ENCODE data around the gene ATXN7L1. TPM values are rescaled to one million over a fixed set of nuclear protein-coding genes. Genes with fewer than 3 reads are reported as not detected.
A peak's percentile ranks its signal among the peaks of the same experiment; 100 is the strongest.

The ATXN7L1 gene
- total and polyA plus RNA-seq, 2 of the 13 experiments (the other 11 are each of a cell fraction or from before 2014, with no cell fraction given) = 4.1 to 7.8 TPM

DNA sequence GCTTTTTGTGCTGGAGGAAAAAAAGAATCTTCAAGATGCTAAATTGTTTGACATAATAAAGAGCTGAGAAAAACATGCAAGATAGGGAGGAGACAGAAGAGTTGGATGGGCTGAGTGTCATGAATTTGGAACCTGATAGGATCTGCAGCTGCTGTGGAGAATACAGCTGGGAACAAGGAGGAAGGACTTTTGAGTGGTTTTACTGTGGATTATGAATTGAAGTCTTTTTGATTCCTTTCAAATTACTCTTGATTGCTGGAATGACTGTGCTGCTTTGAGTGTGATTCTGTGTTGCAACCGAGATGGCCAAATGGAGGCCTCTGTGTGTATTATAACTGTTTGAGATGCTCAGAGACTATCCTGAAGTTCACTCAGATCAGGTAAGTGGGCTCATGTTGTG is 299.1 kb downstream of the ATXN7L1 start:
- H3K4me2 ChIP-seq (ENCODE audit: low read depth, low read length) = no peak overlapping the region
- no peaks in the 10 kb centered on the region for H3K27me3 ChIP-seq (ENCODE audit: control insufficient read depth in 1 of 2, insufficient read depth in 2 of 2, low read length in 2 of 2)
- H3K9ac ChIP-seq (ENCODE audit: insufficient read depth, low read depth, low read length) = no peak overlapping the region
- TF ChIP-seq ZNF672 (CRISPR knock-in tag; IDR thresholded peaks at IDR 0.05) (no peak), RORA (CRISPR knock-in tag; IDR thresholded peaks at IDR 0.05) (no peak), ZNF207 (IDR thresholded peaks at IDR 0.05; ENCODE audit: borderline replicate concordance) (no peak), ZSCAN22 (CRISPR knock-in tag; IDR thresholded peaks at IDR 0.05) (no peak), EP300 (IDR thresholded peaks at IDR 0.05; ENCODE audit: low read depth in 2 of 2, low read length in 2 of 2) (no peak), EP300 (CRISPR knock-in tag; IDR thresholded peaks at IDR 0.05; ENCODE audit: borderline replicate concordance) (no peak)
- TF ChIP-seq, protein P1, sequence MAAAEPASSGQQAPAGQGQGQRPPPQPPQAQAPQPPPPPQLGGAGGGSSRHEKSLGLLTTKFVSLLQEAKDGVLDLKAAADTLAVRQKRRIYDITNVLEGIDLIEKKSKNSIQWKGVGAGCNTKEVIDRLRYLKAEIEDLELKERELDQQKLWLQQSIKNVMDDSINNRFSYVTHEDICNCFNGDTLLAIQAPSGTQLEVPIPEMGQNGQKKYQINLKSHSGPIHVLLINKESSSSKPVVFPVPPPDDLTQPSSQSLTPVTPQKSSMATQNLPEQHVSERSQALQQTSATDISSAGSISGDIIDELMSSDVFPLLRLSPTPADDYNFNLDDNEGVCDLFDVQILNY (CRISPR knock-in tag; conservative IDR thresholded peaks at IDR 0.05) = no peak
- in situ Hi-C loops (cut with HindIII; ENCODE audit: extremely low pct_ligation_motif_present, low pct_unique_long_range_greater_than_20kb) (no loop called here), intact Hi-C loops (cut with micrococcal nuclease; ENCODE audit: unreplicated experiment) (no loop called here)
- H4K20me1 ChIP-seq (ENCODE audit: insufficient read depth, low read length) = no peaks in the 10 kb centered on the region
- H3K9me3 ChIP-seq (ENCODE audit: low read length) = no peaks in the 10 kb centered on the region
- WGBS (ENCODE audit: low lambda C conversion rate) = 44% methylated on average over 1 of the region's 1 CpG
- no peak overlapping the region for H3K4me3 ChIP-seq (replicated peaks in 1 of 3; ENCODE audit: insufficient read depth in 1 of 3, low read depth in 2 of 3, low read length in 3 of 3)
- no peak for DNase-seq (ENCODE audit: low spot score)
- 0 out of 2 replicates have a peak, but pooled peaks cover 9% of the 10 kb centered on the region for H3K4me1 ChIP-seq (ENCODE audit: insufficient read depth, low read length)
- no peak for ATAC-seq
- no peak overlapping the region for H3K27ac ChIP-seq (ENCODE audit: extremely low read length, insufficient read depth, low read length)
- CTCF ChIA-PET (ENCODE audit: low intra/inter-chr PET ratio, low total read pairs) = no interaction called here
- POLR2A ChIA-PET = no interaction called here
- no TSS peak for BruUV-seq (replicated peaks)
- no peak for FAIRE-seq
- no peaks in the 10 kb centered on the region for H3K36me3 ChIP-seq (replicated peaks in 1 of 2; ENCODE audit: control insufficient read depth in 1 of 2, insufficient read depth in 2 of 2, low read length in 2 of 2)
- no peaks in the 10 kb centered on the region for H3K79me2 ChIP-seq (ENCODE audit: insufficient read depth, low read length)
- H2AFZ ChIP-seq (ENCODE audit: low read length) = no peak overlapping the region

DNA sequence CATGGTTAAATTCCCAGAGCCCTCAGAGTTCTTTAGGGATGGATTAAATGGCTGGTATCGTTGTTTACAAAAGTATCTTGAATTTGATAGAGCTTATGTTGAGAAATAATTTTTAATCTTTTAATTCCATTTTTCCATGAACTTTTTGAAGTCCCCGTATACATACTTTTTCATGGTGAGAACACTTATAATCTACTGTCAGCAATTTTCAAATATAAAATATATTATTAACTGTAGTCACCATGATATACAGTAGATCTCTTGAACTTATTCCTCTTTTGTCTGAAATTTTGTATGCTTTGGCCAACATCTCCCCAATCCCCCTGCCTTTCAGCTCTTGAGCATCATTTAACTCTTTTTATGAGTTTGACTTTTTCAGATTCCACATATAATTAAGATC is 304.5 kb downstream of the ATXN7L1 start:
- ChIA-PET POLR2A (no interaction called here), CTCF (ENCODE audit: low intra/inter-chr PET ratio, low total read pairs) (no interaction called here)
- intact Hi-C loops (cut with micrococcal nuclease; ENCODE audit: unreplicated experiment) = no loop called here
- TF ChIP-seq HES4 (CRISPR knock-in tag; IDR thresholded peaks at IDR 0.05; ENCODE audit: borderline replicate concordance) (no peak), STAT5B (CRISPR knock-in tag; IDR thresholded peaks at IDR 0.05) (no peak), MAFK (conservative IDR thresholded peaks at IDR 0.05 in 1 of 2, IDR thresholded peaks at IDR 0.05 in 1 of 2; ENCODE audit: low read length in 2 of 2) (peak in 1 of 2 experiments; percentile 26; a peak in 1 of 4 replicates), SMYD3 (CRISPR knock-in tag; IDR thresholded peaks at IDR 0.05) (no peak)
- Histone ChIP-seq H3K27me3 (ENCODE audit: control insufficient read depth in 1 of 2, insufficient read depth in 2 of 2, low read length in 2 of 2) (no peaks in the 10 kb centered on the region), H3K4me1 (ENCODE audit: insufficient read depth, low read length) (no peaks in the 10 kb centered on the region), H4K20me1 (ENCODE audit: insufficient read depth, low read length) (no peaks in the 10 kb centered on the region), H3K4me2 (ENCODE audit: low read depth, low read length) (no peak overlapping the region), H3K4me3 (replicated peaks in 1 of 3; ENCODE audit: insufficient read depth in 1 of 3, low read depth in 2 of 3, low read length in 3 of 3) (no peak overlapping the region), H3K36me3 (replicated peaks in 1 of 2; ENCODE audit: control insufficient read depth in 1 of 2, insufficient read depth in 2 of 2, low read length in 2 of 2) (peaks cover 2 to 5% of the 10 kb centered on the region in 2 experiments; a peak in 2 of 5 replicates), H2AFZ (ENCODE audit: low read length) (no peak overlapping the region), H3K9me3 (ENCODE audit: low read length) (no peaks in the 10 kb centered on the region), H3K79me2 (ENCODE audit: insufficient read depth, low read length) (no peaks in the 10 kb centered on the region), H3K27ac (ENCODE audit: extremely low read length, insufficient read depth, low read length) (no peak overlapping the region), H3K9ac (ENCODE audit: insufficient read depth, low read depth, low read length) (no peak overlapping the region)
- ATAC-seq (no peak), DNase-seq (ENCODE audit: low spot score) (no peak), FAIRE-seq (no peak)
- in situ Hi-C loops (cut with HindIII; ENCODE audit: extremely low pct_ligation_motif_present, low pct_unique_long_range_greater_than_20kb) = no loop called here
- no TSS peak for BruUV-seq (replicated peaks)
- 100% methylated on average over 2 of the region's 2 CpGs for WGBS (ENCODE audit: low lambda C conversion rate)
